SK-N-SH treated with all-trans-retinoic acid at 6 μM for 48 hours (cell line): ENCODE results near the gene SMIM13.

Experiments
- CSDC2 ChIP-seq: fragments of 250-450 bp; sonication (Bioruptor Pico); IDR thresholded peaks from 2 replicates; pipeline ENCODE4 v1.5.0; 2020; ENCODE audit warnings: mild to moderate bottlenecking, moderate library complexity
- ESRRG ChIP-seq: fragments of 250-450 bp; sonication (Bioruptor Pico); IDR thresholded peaks from 2 replicates; pipeline ENCODE4 v1.6.1; 2021; ENCODE audit warnings: mild to moderate bottlenecking
- PATZ1 ChIP-seq: fragments of 250-450 bp; sonication (Bioruptor Pico); IDR thresholded peaks from 2 replicates; pipeline ENCODE4 v1.8.0; 2020; ENCODE audit warnings: mild to moderate bottlenecking, moderate library complexity, borderline replicate concordance
- RARB ChIP-seq: fragments of 250-450 bp; sonication (Bioruptor Pico); IDR thresholded peaks from 2 replicates; pipeline ENCODE4 v1.8.0; 2021; ENCODE audit warnings: mild to moderate bottlenecking, moderate library complexity
- SNAI2 ChIP-seq: fragments of 250-450 bp; sonication (Bioruptor Pico); IDR thresholded peaks from 2 replicates; pipeline ENCODE4 v1.5.0; 2020; ENCODE audit warnings: mild to moderate bottlenecking, moderate library complexity
- TF ChIP-seq, protein P1 (sequence below): fragments of 250-450 bp; sonication (Bioruptor Pico); IDR thresholded peaks from 2 replicates; pipeline ENCODE4 v1.8.0; 2021; ENCODE audit warnings: low read depth, mild to moderate bottlenecking, moderate library complexity, borderline replicate concordance

DNA sequence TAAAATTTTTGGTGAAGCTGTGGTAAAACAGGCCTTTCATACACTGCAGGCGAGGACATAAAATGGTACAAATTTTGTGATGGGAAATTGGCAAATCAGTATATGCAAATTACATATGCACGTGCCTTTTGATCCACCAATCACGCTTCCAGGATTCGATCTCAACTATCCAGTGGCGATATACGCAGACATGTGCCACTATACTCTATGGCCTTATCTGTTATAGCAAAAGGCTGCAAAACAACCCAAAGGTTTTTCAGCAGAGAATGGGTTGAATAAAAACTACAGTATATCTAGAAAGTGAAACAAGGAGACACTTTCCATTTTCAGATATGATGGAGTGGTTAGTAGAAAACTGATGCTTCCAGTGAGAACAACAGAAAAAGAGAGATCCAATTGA, 59.8 kb downstream of the SMIM13 start:
- no peak for TF ChIP-seq SNAI2 (CRISPR knock-in tag)
- no peak for TF ChIP-seq ESRRG
- TF ChIP-seq, protein P1, sequence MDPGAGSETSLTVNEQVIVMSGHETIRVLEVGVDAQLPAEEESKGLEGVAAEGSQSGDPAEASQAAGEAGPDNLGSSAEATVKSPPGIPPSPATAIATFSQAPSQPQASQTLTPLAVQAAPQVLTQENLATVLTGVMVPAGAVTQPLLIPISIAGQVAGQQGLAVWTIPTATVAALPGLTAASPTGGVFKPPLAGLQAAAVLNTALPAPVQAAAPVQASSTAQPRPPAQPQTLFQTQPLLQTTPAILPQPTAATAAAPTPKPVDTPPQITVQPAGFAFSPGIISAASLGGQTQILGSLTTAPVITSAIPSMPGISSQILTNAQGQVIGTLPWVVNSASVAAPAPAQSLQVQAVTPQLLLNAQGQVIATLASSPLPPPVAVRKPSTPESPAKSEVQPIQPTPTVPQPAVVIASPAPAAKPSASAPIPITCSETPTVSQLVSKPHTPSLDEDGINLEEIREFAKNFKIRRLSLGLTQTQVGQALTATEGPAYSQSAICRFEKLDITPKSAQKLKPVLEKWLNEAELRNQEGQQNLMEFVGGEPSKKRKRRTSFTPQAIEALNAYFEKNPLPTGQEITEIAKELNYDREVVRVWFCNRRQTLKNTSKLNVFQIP (CRISPR knock-in tag): no peak
- no peak for TF ChIP-seq PATZ1 (CRISPR knock-in tag)
- no peak for TF ChIP-seq RARB (CRISPR knock-in tag)
- TF ChIP-seq CSDC2 (CRISPR knock-in tag): no peak
